Cardiac fibroblast (primary cell): ENCODE results near the gene FBXO7.
A peak's percentile ranks its signal among the peaks of the same experiment; 100 is the strongest.

Source experiments
- DNase-seq, 2 donors: peaks; one replicate each; pipeline versions ENCODE4 v3.0.0 to v3.0.0-alpha.2; 2010; ENCODE audit warnings: low read depth in 2 of 2
- H3K4me3 ChIP-seq, 2 donors: replicated peaks in 1 of 2; 1 replicate in 1 of 2; 2 replicates in 1 of 2; pipeline ENCODE4 v1.5.1; 2011; ENCODE audit warnings: low read depth in 2 of 2, low read length in 2 of 2, mild to moderate bottlenecking in 2 of 2, moderate library complexity in 1 of 2
- TF ChIP-seq, protein P1 (sequence below): IDR thresholded peaks from one replicate; pipeline ENCODE4 v1.5.1; 2011; ENCODE audit warnings: low read depth, mild to moderate bottlenecking, low read length, inconsistent platforms

FBXO7 gene

DNA sequence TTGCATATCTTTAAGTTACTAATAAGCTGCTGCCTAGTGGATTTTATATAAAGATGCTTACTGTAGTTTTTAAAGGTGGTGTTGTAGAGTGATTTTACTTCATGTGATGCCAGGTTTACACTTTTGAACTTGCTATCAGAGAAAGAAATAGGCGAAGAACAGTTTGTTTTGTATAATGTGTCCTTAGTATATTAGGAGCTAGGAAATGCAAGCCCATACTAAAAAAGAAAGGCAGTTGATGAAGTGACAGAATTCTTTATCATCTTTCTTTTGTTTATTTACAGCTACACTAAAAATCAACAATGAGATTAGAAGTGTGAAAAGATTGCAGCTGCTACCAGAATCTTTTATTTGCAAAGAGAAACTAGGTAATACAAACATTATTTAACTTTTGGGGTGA lies 12.8 kb downstream of the FBXO7 start:
- no peak for DNase-seq
- no peak overlapping the region for H3K4me3 ChIP-seq
- TF ChIP-seq, protein P1, sequence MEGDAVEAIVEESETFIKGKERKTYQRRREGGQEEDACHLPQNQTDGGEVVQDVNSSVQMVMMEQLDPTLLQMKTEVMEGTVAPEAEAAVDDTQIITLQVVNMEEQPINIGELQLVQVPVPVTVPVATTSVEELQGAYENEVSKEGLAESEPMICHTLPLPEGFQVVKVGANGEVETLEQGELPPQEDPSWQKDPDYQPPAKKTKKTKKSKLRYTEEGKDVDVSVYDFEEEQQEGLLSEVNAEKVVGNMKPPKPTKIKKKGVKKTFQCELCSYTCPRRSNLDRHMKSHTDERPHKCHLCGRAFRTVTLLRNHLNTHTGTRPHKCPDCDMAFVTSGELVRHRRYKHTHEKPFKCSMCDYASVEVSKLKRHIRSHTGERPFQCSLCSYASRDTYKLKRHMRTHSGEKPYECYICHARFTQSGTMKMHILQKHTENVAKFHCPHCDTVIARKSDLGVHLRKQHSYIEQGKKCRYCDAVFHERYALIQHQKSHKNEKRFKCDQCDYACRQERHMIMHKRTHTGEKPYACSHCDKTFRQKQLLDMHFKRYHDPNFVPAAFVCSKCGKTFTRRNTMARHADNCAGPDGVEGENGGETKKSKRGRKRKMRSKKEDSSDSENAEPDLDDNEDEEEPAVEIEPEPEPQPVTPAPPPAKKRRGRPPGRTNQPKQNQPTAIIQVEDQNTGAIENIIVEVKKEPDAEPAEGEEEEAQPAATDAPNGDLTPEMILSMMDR, result no peak

DNA sequence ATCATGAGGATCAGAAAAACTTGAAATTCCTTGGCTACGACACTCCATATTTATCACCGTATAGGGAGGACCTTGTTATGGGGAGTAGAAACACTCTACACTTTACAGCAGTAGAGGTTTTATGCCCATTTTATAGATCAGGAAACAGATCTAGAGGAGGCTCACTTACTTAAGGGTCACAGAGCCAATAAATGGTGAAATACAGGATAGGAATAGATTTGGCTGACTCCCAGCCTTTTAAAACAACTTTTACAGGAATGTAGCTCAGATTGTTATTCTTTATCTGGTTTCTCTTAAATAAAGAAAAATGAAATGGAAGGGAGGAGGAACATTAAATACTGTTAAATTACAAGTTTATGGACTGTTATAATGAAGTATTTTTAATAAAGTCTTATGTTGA lies 14.8 kb downstream of the FBXO7 start:
- TF ChIP-seq, protein P1, result no peak
- H3K4me3 ChIP-seq, result no peak overlapping the region
- peak in 1 of 2 donors; percentile 16 for DNase-seq

DNA sequence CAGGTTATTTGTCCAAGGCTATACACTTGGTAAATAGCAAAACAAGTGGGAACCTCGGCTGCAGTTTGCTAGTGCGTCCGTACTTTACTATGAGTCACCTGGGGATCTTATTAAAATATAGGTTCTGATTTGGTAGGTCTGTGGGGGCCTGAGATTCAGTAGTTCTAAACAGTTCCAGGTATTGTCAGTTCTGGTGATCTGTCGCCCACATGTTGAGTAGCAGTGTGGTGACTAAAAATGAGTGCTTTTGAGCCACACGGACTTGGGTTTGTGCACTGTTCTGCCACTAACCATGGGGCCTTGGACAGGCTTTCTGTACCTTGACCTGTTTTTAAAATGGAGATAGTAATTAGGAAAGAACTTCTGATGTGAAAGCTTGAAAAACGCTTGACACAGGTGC lies 15.7 kb downstream of the FBXO7 start:
- TF ChIP-seq, protein P1, result no peak
- no peak overlapping the region for H3K4me3 ChIP-seq
- no peak for DNase-seq

DNA sequence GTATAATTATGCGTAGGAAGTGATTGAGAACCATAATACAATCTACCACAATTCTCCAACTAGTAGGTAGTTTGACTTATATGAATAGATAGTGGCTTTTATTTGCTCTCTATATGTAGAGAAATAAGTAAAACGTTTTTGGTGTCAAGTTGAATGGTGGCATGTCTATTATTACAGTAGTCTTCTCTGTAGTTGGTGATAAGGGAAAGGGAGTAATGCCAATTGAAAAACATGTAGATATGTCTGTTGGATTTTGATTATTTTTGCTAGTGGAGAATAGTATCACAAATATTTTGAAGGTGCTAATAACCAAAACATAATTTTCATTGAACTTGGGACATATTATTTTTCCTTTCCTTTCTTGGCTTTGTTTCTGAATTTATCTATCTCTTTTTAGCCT lies 17.5 kb downstream of the FBXO7 start:
- TF ChIP-seq, protein P1, result no peak
- DNase-seq, result no peak
- H3K4me3 ChIP-seq, result no peak overlapping the region

DNA sequence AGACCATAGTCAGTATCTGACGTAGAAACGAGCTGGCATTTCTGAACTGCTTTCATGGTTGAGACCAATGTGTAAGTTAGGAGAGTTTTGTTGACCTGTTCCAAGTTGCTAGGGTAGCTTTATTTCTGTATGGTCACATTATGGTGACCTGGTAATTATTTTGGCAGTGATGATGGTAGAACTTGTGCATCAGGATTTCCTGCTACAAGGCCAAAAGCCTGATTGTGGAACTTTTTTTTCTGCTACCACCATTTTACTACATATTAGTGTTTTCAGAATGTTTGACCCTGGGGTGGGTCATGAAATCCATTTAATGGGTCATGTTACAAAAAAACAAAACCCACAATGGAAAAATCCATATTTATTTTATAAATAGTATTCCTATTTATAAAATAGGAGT lies 18.9 kb downstream of the FBXO7 start:
- TF ChIP-seq, protein P1, result no peak

DNA sequence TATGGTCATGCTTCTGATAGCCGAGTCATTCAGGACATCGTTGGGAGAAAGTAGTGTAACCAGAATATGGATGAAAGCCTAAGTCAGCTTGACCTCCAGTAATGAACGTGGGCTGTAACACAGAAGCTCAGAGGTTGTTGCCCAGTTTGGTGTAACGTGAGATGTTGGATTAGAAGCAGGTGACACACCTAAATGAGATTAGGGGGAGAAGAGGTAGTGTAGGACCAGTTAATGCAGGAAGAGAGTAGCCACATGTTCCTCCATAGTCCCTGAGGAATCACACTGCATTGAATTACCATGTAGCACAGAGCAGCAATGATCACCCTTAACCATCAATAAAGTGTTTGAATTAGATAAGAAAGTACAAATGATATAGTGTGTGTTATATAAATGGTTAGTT lies 20.4 kb downstream of the FBXO7 start:
- TF ChIP-seq, protein P1, result no peak
- H3K4me3 ChIP-seq, result no peak overlapping the region
- no peak for DNase-seq

More for the DNA sequence above, 18.9 kb downstream of the FBXO7 start:
- no peak overlapping the region for H3K4me3 ChIP-seq
- DNase-seq, result no peak

DNA sequence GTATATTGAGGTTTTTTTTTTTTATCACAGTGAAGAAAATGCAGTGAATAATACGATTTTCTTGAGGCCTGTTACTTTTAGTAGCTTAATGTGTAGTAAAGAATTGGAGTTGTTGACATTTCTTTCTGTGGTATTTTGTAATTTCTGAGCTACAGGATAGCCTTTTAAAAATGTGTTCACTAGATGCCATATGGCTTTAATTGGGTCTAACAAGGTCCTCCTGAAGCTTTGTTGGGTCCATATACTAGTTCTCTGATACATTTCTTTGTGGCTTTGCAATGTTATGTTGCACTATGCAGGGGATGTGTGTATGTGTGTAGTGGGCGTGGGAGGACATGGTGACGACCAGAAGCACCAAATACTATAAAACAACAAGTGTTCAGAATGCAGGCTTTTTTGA lies 25.1 kb downstream of the FBXO7 start:
- DNase-seq, result no peak
- H3K4me3 ChIP-seq, result no peak overlapping the region
- TF ChIP-seq, protein P1, result no peak
